Stimulated activated CD4-positive, alpha-beta T cell treated with anti-CD3 and anti-CD28 coated beads, Interleukin-4, amount 100 ng/mL, for 24 hours (primary cell): ENCODE results near the gene C10orf62.
"Not testable (repeated sequence)": the region's sequence is repeated elsewhere in the genome, so short reads cannot be mapped to it uniquely, and the experiment has no call there.

Experiments
- DNase-seq: peaks from one replicate; pipeline ENCODE4 v3.0.0-alpha.2; 2020

C10orf62 gene

DNA sequence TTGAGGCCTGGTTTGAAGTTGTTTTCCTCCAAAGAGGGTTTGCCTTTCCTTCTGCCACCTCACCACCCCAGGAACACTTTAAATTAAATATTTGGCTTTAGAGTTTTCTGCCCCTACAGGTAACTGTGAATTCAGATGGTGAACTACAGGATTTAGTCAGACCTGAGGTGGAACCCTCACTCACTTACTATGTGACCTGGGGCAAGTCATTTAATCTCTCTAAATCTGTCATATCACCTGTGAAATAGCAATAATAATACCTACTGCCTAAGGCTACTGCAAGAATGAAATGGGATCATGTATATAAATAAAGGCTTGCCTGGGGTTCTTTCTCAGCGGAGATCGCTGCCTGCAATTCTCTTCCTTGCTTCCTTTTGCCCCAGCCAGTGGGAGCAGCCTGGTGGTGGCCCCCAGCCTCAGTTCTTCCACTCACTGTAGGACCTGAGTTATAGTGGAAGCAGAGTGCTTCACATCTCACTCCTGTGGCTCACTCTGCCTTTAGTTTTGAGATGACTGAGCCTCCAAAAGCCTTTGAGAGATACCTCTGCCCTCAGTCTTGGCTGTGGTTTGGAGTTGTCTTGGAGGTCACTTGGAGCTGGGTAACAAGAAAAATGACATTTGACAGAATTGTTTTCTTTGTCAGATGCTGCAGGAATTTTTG, 23.1 kb upstream of the C10orf62 start:
- no peak for DNase-seq

- DNase-seq, result no peak
Observed at GRCh38 chr10:97567891-97568290, 21.6 kb upstream of the C10orf62 start.

DNA sequence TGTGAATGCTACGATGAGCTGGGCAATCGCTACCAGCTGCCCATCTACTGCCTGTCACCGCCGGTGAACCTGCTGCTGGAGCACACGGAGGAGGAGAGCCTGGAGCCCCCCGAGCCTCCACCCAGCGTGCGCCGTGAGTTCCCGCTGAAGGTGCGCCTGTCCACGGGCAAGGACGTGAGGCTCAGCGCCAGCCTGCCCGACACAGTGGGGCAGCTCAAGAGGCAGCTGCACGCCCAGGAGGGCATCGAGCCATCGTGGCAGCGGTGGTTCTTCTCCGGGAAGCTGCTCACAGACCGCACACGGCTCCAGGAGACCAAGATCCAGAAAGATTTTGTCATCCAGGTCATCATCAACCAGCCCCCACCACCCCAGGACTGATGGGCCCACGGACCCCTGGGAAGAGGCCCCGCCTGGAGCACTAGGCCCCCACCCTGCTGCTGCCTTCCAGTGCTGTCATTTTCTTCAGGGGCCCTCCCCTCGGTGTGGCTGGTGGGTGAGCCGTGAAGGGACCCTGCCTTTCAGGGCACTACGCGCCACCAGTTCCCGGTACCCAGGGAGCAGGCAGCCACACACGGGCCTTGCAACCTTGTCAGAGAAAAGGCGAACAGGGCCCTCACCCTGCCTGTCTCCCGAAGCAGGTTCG, 19.3 kb upstream of the C10orf62 start:
- DNase-seq, result no peak

- no peak for DNase-seq
Observed at GRCh38 chr10:97570789-97571471, 18.6 kb upstream of the C10orf62 start.

- no peak for DNase-seq
Observed at GRCh38 chr10:97571622-97572021, 17.9 kb upstream of the C10orf62 start.

GRCh38 chr10:97572214-97572989, 17.1 kb upstream of the C10orf62 start, which contains the start of gene ANKRD2:
ANKRD2 (plus strand) TSS chr10:97572779; CDS start chr10:97572789, 10 bp downstream.
- peak; percentile 60 for DNase-seq

GRCh38 chr10:97573021-97573420, 16.5 kb upstream of the C10orf62 start:
- no peak for DNase-seq

DNA sequence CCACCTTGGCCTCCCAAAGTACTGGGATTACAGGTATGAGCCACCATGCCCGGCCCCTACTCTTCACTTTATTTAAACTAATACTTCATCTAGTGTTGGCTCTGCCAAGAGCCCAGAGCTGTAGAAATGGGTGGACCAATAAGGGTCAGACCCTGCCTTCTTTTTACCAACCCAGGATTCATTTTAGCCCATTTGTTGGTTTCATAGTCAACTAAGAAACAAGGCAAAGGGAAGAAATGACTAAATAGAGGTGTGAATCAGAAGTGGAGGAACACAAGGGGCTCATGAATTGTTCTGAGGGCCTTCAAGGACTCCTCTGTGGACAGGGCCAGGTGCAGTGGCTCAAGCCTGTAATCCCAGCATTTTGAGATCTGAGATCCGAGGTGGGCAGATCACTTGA, 15.8 kb upstream of the C10orf62 start:
- no peak for DNase-seq

DNA sequence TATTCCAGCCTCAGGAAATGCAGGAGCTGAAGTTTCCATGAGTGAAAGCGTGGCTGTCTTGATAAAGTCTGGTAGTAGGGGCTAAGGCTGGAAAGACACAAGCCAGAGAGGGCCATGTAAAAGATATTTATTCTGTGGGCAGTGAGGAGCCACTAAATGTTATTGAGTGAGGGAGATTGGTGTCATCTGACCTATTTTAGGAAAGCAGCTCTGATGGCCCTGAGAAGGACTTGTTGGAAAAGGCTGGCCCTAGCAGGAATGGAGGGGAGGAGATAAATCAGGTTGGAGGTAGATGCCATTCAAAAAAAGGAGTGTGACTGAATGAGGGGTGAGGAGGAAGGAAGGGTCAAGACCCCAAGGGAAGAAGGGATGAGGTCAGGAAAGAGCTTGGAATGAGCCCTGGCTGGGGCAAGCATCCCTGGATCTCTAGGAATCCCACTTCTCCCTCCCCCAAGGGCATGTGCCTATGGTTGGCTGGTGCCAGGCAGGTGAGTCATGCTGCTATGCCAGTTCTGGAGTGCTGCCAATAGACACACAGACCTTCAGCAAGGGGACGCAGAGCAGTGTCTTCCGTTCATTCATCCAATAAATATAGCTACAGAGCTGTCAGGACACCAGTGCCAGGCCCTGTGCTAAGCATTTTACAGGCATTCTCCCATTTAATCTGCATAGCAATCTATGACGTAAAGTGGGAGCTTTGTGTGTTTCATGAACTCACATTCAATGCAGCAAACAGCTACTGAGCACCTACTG, 15.0 kb upstream of the C10orf62 start:
- no peak for DNase-seq

DNA sequence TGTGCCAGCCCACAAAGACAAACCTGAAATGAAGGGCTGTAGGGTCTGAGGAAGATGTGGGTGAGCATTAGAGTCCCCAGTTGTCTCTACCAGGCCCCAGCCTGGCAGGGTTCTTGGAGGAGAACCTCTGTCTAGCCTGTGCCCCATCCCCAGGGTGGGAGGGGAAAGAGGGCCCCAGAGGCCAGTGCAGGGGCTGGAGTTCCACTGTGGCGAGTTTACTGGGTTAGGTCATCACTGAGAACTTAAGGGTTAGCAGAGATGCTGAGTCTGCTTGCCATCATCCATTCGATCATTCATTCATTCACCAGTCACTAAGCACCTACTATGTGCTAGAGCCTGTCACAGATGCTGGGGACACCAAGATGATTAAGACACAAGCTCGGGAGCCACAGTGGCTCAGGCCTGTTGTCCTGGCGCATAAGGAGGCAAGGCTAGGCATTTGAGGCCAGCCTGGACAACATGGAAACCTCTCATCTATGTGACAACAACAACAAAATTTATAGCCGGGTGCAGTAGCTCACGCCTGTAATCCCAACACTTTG, 14.3 kb upstream of the C10orf62 start:
- no peak for DNase-seq

- DNase-seq, result not testable (repeated sequence)
Observed at GRCh38 chr10:97576487-97576886, 13.0 kb upstream of the C10orf62 start.

DNA sequence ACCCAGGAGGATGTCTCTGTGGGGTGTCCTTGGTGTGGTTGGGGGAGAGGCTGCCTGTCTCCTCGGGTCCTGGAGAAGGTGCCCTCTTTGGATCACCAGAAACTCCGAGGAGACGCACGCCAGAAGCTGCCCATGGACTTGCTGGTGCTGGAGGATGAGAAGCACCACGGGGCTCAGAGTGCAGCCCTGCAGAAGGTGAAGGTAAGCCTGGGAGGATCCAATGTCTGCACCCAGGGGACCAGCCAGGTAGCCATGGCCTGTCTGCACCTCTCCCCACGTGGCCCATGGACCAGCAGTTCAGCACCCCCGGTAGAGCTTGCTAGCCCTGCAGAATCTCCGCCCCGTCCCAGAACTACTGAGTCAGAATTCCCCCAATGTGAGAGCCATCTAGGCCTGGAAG, 11.8 kb upstream of the C10orf62 start:
- no peak for DNase-seq

- DNase-seq, result no peak
Observed at GRCh38 chr10:97578171-97578844, 11.2 kb upstream of the C10orf62 start.

DNA sequence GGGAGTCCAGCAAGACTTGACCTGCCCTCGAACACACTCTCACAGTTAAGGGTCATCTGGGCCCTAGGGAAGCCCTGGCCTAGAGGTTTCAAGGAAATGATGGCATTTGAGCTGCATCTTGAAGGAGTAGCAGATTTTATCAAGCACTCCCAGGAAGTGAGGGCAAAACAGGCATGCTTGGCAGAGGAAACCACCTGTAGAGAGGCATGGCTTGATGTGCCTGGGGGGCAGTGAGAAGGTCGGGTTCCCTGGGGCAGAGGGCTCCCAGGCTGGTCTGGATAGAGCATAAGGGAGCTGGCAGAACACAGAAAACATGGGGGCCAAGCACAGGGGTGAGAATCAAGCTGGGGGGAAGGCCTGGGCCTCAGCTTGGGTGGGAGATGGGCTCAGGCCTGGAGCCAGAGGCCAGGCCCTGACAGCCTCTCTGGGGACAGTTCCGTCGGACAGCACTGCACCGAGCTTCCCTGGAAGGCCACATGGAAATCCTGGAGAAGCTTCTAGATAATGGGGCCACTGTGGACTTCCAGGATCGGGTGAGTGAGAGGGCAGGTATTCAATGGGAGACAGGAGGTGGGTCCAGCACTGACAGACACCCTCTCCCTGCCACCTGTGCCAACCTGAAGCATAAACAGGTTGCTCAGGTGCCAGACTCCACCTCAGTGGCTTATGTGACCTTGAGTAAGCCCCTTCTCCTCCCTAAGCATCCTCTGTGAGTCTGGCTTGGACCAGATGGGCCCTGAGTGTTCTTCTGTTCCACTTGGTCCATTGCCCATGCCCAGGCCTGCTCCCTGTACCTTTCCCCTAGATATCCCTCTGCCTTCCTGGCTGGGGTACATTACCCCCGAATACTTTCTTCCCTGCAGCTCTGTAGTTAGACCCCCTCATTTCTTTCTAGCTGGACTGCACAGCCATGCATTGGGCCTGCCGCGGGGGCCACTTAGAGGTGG, 8.8 kb upstream of the C10orf62 start:
- DNase-seq, result no peak

GRCh38 chr10:97582169-97582568, 7.4 kb upstream of the C10orf62 start:
- no peak for DNase-seq

DNA sequence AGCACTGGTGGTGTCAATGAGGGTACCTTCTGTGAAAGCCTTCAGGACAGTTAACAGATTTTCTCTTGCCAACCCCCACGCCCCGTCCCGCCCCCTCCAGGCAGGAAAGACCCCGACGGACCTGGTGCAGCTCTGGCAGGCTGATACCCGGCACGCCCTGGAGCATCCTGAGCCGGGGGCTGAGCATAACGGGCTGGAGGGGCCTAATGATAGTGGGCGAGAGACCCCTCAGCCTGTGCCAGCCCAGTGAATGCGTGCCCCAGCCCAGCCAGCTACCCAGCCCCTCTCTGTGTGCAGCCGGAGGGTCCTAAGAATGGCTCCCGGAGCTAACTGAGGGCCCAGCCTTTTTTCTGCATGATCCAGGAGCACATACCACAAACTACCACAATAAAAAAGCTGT, 6.0 kb upstream of the C10orf62 start:
- no peak for DNase-seq

DNA sequence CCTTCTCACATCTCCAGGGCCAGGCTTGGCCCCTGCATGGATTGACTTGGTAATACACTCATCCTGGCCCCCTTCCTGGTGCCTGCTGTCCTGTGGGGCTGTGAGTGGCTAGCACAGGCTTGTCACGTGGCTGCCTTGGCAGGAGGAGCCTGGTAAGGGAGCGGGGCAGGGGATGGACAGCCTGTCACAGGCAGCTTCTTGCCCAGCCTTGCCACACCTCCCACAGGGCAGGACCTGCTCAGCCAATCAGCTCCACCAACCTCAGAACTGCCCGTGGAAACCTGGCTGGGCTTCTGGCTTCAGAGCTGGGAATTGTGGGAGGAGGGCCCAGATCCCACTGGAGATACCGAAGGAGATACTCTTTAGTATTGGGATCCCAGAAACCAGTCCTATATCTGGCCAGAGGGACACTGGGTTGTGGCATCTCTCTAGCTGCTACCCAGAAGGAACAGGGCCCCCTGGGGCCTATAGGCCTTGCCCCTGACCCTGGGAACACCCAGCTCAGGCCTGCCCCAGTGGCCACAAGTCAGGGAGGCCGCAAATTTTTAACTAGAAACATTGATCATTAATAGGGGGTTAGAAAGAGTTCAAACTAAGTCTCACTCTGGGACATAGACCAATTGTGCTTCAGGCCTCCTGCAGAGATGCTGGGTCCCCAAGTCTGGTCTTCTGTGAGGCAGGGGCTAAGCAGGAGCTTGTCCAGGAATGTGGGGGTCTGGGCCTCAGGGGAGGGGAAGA, 5.3 kb upstream of the C10orf62 start, which contains the start of gene HOGA1:
Gene HOGA1, plus strand, starts transcription at position 330 of the 738 bp plus-strand sequence. Its CDS starts 315 bp downstream, at position 645.
- DNase-seq, result no peak

- DNase-seq, result no peak
Observed at GRCh38 chr10:97584798-97585438, 4.6 kb upstream of the C10orf62 start.

DNA sequence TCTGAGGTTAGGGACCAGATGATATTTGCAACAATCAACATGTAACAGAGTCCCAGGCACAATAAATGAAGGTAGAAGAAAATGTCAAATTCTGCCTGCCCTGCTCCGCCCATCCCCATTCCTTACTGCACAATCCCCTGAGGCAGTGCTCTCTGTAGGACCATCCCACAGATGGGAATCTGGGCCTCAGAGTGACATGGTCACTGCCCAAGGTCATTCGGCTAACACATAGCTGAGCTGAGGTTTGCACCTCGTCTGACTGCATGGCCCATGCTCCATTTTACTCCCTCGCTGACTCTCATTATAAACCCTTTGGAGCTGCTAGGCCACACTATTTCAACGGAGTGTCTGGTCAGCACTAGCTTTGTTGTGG, 4.1 kb upstream of the C10orf62 start:
- no peak for DNase-seq
